GM13976 (cell line): ENCODE measurements around the gene FREM1.

Experiments
- DNase-seq: peaks from one replicate; pipeline ENCODE4 v3.0.0; 2012; ENCODE audit warnings: low spot score
- in situ Hi-C: fragments of 300-500 bp; cut with MboI; formaldehyde crosslinking; loops from one replicate; pipeline ENCODE4 v1.12.0; 2022; ENCODE audit warnings: low sequenced_read_pairs, mixed read lengths, inconsistent platforms; ENCODE audit not compliant: unreplicated experiment
- TF ChIP-seq, protein P1 (sequence below): IDR thresholded peaks from 2 replicates; pipeline ENCODE4 v1.5.1; 2012; ENCODE audit warnings: borderline replicate concordance, mild to moderate bottlenecking; ENCODE audit not compliant: insufficient read depth; ENCODE audit errors: extremely low read depth, missing control alignments, control extremely low read depth

The FREM1 gene

DNA sequence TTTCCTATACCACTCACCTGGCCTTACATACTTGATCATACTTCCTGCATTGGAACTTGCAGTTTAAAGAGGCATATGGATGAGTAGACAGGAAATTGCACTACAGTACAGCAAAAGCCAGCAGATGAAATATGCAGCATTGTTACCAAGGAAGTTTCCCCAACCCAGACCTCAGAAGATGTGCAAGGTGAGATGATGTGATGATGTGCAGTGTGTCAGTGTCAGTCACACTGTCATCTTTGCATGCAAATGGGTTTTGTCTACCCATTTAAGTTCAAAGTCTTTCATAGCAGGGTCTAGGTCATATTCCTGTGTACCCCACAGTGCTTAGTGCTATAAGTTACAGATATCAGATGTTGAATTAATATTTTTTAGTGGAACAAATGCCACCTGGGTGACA, 98.4 kb downstream of the FREM1 start:
- in situ Hi-C loops, result no loop called here
- TF ChIP-seq, protein P1, sequence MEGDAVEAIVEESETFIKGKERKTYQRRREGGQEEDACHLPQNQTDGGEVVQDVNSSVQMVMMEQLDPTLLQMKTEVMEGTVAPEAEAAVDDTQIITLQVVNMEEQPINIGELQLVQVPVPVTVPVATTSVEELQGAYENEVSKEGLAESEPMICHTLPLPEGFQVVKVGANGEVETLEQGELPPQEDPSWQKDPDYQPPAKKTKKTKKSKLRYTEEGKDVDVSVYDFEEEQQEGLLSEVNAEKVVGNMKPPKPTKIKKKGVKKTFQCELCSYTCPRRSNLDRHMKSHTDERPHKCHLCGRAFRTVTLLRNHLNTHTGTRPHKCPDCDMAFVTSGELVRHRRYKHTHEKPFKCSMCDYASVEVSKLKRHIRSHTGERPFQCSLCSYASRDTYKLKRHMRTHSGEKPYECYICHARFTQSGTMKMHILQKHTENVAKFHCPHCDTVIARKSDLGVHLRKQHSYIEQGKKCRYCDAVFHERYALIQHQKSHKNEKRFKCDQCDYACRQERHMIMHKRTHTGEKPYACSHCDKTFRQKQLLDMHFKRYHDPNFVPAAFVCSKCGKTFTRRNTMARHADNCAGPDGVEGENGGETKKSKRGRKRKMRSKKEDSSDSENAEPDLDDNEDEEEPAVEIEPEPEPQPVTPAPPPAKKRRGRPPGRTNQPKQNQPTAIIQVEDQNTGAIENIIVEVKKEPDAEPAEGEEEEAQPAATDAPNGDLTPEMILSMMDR, result no peak
- DNase-seq, result no peak

DNA sequence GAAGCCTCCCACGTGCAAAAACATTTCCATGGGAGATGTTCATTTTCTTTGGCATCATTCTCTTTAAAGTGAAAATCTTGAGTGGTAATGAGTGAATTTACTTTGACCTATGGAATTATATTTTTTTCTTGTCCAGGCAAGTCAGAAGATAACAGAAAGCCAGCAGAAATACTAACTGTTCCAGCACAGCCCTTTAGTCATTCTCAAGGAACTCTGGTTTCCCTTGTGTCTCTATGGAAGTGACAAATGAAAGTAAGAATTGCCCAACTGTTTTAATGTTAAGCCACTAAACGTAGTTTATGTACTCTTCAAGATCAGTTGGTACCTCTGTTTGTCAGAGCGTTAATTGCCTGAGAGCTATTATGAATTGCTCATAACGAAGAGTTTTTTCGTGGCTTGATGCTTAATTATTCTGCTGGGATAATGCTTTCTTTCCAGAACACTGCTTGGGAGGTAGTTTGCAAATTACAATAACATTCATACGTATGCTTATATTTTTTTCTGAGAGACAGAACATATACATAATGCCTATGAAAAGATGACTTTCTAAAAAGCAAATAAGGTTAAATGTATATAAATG, 103.2 kb downstream of the FREM1 start:
- in situ Hi-C loops, result no loop called here
- TF ChIP-seq, protein P1, result no peak
- DNase-seq, result no peak

DNA sequence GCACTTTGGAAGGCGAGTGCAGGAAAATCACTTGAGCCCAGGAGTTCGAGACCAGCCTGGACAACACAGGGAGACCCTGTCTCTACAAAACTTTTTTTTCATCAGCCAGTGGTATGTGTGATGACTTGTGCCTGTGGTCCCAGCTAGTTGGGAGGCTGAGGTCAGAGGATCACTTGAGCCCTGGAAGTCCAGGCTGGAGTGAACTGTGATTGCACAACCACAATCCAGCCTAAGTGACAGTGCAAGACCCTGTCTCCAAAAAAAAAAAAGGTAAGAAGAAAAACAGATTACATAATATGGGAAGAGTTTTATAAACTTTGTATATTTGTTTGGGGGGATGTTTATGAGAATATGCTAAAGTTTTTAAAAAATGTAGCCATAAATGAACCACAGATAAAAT, 111.2 kb downstream of the FREM1 start:
- no peak for DNase-seq
- in situ Hi-C loops, result no loop called here
- TF ChIP-seq, protein P1, result no peak

DNA sequence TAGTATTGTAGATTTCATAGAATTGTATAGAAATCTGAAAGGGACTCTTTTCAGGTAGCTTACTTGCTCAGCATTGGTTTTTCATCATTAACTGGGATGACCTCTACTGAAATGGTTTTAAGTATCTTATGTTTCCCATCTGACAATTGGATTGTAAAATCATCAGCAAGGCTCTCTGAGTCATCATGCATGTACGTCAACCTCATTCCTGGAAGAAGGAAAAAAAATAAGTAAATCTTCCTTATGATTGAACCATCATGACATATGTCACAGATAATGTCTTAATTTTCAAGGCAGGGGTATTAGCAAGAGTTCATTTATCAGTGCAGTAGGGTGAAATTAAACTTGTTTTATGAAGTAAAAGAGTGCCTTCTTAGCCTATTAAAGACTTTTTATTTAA, 112.8 kb downstream of the FREM1 start:
- no peak for DNase-seq
- in situ Hi-C loops, result no loop called here
- TF ChIP-seq, protein P1, result no peak

DNA sequence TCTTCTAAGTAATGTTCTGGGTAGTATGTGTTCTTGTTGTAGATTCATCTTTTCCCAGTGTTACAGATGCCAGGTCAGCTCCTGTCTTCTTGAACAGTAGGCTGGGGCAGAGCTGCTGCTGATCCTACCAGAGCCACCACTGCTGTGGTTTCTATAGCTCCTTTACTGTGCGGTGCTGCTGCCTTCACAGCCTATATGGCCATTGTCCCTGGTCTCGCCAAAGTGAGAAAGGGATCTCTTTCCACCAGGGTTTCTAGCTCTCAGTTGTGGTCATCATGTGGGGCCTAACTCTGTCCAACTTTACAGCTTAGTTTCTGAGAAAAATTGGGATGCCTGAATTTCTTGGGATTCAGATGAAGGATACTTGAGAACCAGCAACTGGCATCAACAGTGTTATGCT, 116.8 kb downstream of the FREM1 start:
- in situ Hi-C loops, result no loop called here
- no peak for DNase-seq
- TF ChIP-seq, protein P1, result no peak

DNA sequence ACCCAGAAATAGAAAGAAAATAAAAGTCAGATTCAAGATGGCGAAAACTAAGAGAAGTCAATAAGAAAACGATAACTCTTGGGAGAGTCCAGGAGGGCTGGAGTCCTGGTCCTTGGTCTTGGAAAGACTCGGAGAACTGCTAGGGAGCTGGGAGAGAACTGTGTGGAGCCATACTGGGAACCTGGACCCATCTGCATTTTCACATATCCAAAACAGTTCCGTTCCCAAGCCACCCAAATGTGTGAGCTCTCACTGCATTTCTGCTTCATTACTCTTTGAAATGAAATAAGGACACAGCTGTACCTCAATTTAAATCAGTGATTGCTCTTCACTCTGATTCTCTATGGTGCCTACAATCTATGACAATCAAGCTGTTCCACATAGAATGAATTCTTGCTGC, 119.6 kb downstream of the FREM1 start:
- TF ChIP-seq, protein P1, result no peak
- no peak for DNase-seq
- in situ Hi-C loops, result no loop called here
